ENCODE results near the gene SLC28A3.

The SLC28A3 gene

GRCh38 chr9:84230355-84231145 lies 110.0 kb downstream of the SLC28A3 start:
- DNase-seq = no peak

GRCh38 chr9:84229191-84229590 lies 111.4 kb downstream of the SLC28A3 start:
- no peak for DNase-seq

- no peak for DNase-seq
Measured at GRCh38 chr9:84228130-84228720, 112.3 kb downstream of the SLC28A3 start.

- no peak for DNase-seq
Measured at GRCh38 chr9:84226126-84226525, 114.4 kb downstream of the SLC28A3 start.

Data from MV-4-11 (cell line).